ENCODE results near the gene RBBP6. TPM values are rescaled to one million over a fixed set of nuclear protein-coding genes. Genes with fewer than 3 reads are reported as not detected.

Gene RBBP6
- total RNA-seq, 1 donor from 2014 or later = 33.0 TPM

DNA sequence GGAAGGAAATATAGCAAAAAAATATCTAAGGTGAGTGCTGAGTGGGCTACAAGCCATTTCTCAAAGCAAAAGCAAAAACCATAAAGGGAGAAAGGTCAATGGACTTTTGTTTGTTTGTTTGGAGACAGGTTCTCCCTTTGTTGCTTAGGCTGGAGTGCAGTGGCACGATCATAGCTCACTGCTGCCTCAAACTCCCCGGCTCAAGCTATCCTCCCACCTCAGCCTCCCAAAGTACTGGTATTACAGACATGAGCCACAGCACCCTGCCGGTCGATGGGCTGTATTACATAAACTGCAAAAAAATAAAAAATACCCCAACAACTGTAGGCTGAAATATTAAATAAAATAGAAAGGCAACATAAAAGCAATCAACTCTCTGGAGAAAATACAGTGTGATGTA is 3.5 kb upstream of the RBBP6 start:
- H3K27ac Mint-ChIP-seq (ENCODE audit: unreplicated experiment) = no peak overlapping the region

GRCh38 chr16:24536671-24537070 is 2.7 kb upstream of the RBBP6 start:
- no peak overlapping the region for H3K27ac Mint-ChIP-seq (ENCODE audit: unreplicated experiment)
- no peaks in the 10 kb centered on the region for H3K9me3 Mint-ChIP-seq (ENCODE audit: low read depth)
- H3K27me3 Mint-ChIP-seq (ENCODE audit: low read depth) = peaks cover 3% of the 10 kb centered on the region
- no peak for TF ChIP-seq CTCF (IDR thresholded peaks at IDR 0.05)
- peaks cover 6% of the 10 kb centered on the region for H3K4me1 Mint-ChIP-seq (ENCODE audit: low read depth)
- DNase-seq (ENCODE audit: low spot score) = no peak
- H3K4me3 Mint-ChIP-seq (ENCODE audit: unreplicated experiment) = no peak overlapping the region
- peaks cover 4% of the 10 kb centered on the region for H3K36me3 Mint-ChIP-seq (ENCODE audit: low read depth)

More for the DNA sequence above, 3.5 kb upstream of the RBBP6 start:
- Mint-ChIP-seq H3K27me3 (ENCODE audit: low read depth) (peaks cover 3% of the 10 kb centered on the region), H3K4me3 (ENCODE audit: unreplicated experiment) (no peak overlapping the region), H3K9me3 (ENCODE audit: low read depth) (no peaks in the 10 kb centered on the region), H3K36me3 (ENCODE audit: low read depth) (peaks cover 2% of the 10 kb centered on the region), H3K4me1 (ENCODE audit: low read depth) (no peaks in the 10 kb centered on the region)
- no peak for TF ChIP-seq CTCF (IDR thresholded peaks at IDR 0.05)
- DNase-seq (ENCODE audit: low spot score) = no peak

DNA sequence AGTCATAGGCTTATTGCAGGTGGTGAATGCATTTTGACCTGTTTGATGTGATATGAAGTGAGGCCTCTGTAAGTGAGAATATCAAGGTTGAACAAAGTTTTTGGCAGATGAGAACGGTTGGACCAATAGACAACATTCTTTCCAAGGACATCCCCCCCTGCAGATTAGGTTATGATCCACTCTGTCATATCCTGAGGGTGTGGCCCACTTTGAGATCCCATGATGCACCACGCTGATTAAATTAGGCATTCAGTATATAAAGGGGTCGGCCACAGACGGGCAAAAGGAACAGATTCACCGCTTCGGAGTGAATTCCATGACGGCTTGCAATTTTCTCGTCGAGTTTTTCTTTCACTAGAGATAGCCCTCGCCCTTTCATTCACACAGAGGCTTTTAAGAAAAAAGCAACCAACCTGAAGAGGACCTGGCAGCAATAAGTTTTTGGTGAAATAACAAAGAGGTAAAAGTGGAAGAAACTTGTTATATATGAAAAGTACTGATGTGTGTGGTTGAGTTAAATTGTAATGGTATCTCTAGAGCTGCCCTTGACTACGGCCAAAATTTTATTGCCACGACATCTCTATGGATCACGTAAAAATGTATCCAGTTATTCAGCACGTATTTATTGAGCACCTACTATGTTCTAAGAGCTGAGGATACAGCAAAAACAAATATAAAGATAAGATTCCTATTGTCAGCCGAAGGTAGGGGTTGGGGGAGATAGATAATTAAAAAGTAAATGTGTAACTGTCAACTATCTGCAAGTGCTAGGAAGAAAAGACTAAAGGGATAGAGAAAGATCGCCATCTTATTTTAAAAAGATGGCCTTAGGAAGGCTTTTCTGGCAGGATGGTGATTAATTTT is 1.7 kb upstream of the RBBP6 start:
- H3K9me3 Mint-ChIP-seq (ENCODE audit: low read depth) = no peaks in the 10 kb centered on the region
- H3K4me3 Mint-ChIP-seq (ENCODE audit: unreplicated experiment) = no peak overlapping the region

GRCh38 chr16:24538756-24539294 is 541 bp upstream of the RBBP6 start:
- no peak for TF ChIP-seq CTCF (IDR thresholded peaks at IDR 0.05)

More for the DNA sequence above, 1.7 kb upstream of the RBBP6 start:
- no peak for DNase-seq (ENCODE audit: low spot score)
- no peak for TF ChIP-seq CTCF (IDR thresholded peaks at IDR 0.05)
- Mint-ChIP-seq H3K27me3 (ENCODE audit: low read depth) (no peaks in the 10 kb centered on the region), H3K36me3 (ENCODE audit: low read depth) (peaks cover 4% of the 10 kb centered on the region), H3K4me1 (ENCODE audit: low read depth) (peaks cover 16% of the 10 kb centered on the region), H3K27ac (ENCODE audit: unreplicated experiment) (no peak overlapping the region)

GRCh38 chr16:24539850-24540601 is 660 bp downstream of the RBBP6 start:
- peaks cover 38% of the 10 kb centered on the region for H3K4me1 Mint-ChIP-seq (ENCODE audit: low read depth)
- no peaks in the 10 kb centered on the region for H3K9me3 Mint-ChIP-seq (ENCODE audit: low read depth)
- TF ChIP-seq CTCF (IDR thresholded peaks at IDR 0.05) = no peak
- H3K27ac Mint-ChIP-seq (ENCODE audit: unreplicated experiment) = peak overlapping the region; percentile 89
- H3K27me3 Mint-ChIP-seq (ENCODE audit: low read depth) = no peaks in the 10 kb centered on the region
- H3K36me3 Mint-ChIP-seq (ENCODE audit: low read depth) = peaks cover 4% of the 10 kb centered on the region
- H3K4me3 Mint-ChIP-seq (ENCODE audit: unreplicated experiment) = peak overlapping the region; percentile 100
- peak; percentile 92 for DNase-seq (ENCODE audit: low spot score)

More at GRCh38 chr16:24538756-24539294, 541 bp upstream of the RBBP6 start:
- Mint-ChIP-seq H3K27ac (ENCODE audit: unreplicated experiment) (peak overlapping the region; percentile 85), H3K36me3 (ENCODE audit: low read depth) (peaks cover 4% of the 10 kb centered on the region), H3K9me3 (ENCODE audit: low read depth) (no peaks in the 10 kb centered on the region), H3K27me3 (ENCODE audit: low read depth) (no peaks in the 10 kb centered on the region), H3K4me1 (ENCODE audit: low read depth) (peaks cover 26% of the 10 kb centered on the region), H3K4me3 (ENCODE audit: unreplicated experiment) (peak overlapping the region; percentile 100)
- no peak for DNase-seq (ENCODE audit: low spot score)

All from chondrocyte (in vitro differentiated cells).